SJCRH30 (cell line): ENCODE data around the gene SYNDIG1. TPM values are rescaled to one million over a fixed set of nuclear protein-coding genes. Genes with fewer than 3 reads are reported as not detected.

Experiments
- DNase-seq, 2 experiments: peaks; one replicate each; pipeline ENCODE4 v3.0.0-alpha.2; 2015 to 2020
- H3K27ac ChIP-seq: fragments of 250-450 bp; sonication (Bioruptor Pico); 2 replicates; pipeline ENCODE4 v1.5.1; 2020; ENCODE audit warnings: mild to moderate bottlenecking, moderate library complexity
- H3K27me3 ChIP-seq: fragments of 250-450 bp; sonication (Bioruptor Pico); 2 replicates; pipeline ENCODE4 v1.5.1; 2020; ENCODE audit warnings: mild to moderate bottlenecking, moderate library complexity
- H3K36me3 ChIP-seq: fragments of 250-450 bp; sonication (Bioruptor Pico); 2 replicates; pipeline ENCODE4 v1.5.1; 2020; ENCODE audit warnings: mild to moderate bottlenecking, moderate library complexity
- H3K4me1 ChIP-seq: fragments of 250-450 bp; sonication (Bioruptor Pico); 2 replicates; pipeline ENCODE4 v1.5.1; 2020; ENCODE audit warnings: mild to moderate bottlenecking, moderate library complexity
- H3K4me3 ChIP-seq: fragments of 250-450 bp; sonication (Bioruptor Pico); 2 replicates; pipeline ENCODE4 v1.5.1; 2020; ENCODE audit warnings: mild to moderate bottlenecking, moderate library complexity
- H3K9me3 ChIP-seq: fragments of 250-450 bp; sonication (Bioruptor Pico); replicated peaks from 2 replicates; pipeline ENCODE4 v1.5.1; 2020; ENCODE audit warnings: mild to moderate bottlenecking, moderate library complexity
- total RNA-seq: library from RNA; depleted of rRNA; stranded (reverse); fragments of >200 nt; shearing (Covaris generic); gene quantifications from 2 replicates; pipeline ENCODE4 v1.2.3, GENCODE V29; 2014

The SYNDIG1 gene
- total RNA-seq, 1 experiment from 2014 or later = not detected

DNA sequence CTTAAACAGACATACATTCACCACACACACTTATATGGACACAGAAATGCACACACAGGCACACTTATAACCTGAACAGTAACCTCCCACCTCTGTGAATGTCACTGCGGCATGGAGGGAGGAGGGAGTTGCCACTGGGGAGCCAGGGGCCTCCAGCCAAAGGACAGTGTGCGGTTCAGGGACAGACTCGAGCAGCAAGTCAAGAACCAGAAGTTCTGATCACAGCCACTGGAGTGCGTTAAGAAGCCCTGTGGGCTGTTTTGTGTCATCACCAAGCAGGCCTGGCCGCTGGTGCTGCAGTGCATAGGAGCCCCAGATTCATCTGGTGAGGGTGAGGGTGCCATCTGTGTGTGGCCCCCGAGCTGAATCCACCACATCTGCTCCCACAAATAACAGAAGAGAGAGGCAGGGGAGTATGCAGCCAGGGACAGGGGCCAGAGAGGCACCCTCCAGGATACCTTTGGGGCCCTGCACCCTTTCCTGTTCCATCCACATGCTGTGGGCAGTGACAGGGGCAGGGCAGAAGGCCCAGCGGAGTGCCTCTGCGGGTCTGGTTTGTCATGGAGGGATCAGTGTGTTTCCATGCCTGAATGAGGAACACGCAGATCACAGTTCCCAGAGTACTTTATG, 20.3 kb downstream of the SYNDIG1 start:
- Histone ChIP-seq H3K4me1 (no peaks in the 10 kb centered on the region), H3K36me3 (no peaks in the 10 kb centered on the region), H3K27ac (no peak overlapping the region), H3K9me3 (no peaks in the 10 kb centered on the region), H3K27me3 (no peaks in the 10 kb centered on the region), H3K4me3 (no peak overlapping the region)
- DNase-seq = no peak

DNA sequence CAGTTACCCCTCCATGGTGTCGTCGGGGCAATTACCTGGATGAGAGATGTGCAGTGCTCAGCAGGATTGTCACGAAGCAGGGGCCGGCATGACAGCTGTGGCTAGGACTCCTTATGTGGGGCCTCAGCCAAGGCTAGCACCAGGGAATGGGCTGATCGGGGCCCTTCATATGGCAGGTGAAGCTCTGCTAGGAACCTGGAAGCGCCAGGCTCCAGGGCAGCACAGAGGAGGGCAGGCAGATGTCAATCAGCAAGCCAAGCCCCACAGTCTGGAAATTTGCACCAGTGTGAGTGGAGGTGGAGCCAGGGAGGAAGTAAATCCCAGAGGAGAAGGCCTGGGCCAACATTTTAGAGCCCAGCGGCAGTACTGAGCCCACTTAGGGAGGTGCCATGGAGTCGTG, 21.2 kb downstream of the SYNDIG1 start:
- Histone ChIP-seq H3K4me1 (no peaks in the 10 kb centered on the region), H3K36me3 (no peaks in the 10 kb centered on the region)
- DNase-seq = no peak

DNA sequence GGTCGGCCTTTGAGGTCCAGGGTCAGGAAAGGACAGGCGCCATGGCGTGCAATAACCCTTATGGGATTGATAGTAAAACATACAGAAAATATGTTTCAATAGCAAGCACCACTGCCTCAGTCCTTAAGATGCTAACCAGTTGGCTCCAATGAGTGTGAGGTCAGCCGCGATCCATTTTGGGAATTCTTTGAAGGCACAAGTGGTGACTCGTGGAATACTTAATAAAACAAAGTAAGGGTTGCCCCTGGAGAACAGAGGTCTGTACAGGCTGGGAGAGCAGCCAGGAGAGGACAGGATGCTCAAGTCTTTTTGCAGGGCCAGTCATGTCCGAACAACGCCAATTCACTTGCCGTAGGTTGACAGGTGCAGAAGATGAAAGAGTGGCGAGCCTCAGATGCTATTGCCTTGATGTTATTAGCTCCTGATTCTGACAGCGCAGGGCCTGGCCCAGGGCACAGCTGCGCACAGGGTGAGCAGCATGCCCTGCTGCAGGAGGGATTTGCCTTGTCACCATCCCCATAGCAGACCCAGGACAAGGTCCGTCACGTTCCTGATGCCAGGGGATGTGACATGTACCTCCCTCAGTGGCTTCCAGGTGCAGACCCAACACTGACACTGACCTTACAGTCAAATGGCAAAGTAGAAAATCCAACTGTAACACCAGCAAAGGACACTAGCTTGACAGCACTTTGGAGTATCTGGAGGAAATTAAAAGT, 21.8 kb downstream of the SYNDIG1 start:
- Histone ChIP-seq H3K27ac (no peak overlapping the region), H3K4me3 (no peak overlapping the region), H3K4me1 (no peaks in the 10 kb centered on the region), H3K27me3 (no peaks in the 10 kb centered on the region), H3K36me3 (no peaks in the 10 kb centered on the region), H3K9me3 (no peaks in the 10 kb centered on the region)
- no peak for DNase-seq

More for the DNA sequence above, 21.2 kb downstream of the SYNDIG1 start:
- H3K9me3 ChIP-seq = no peaks in the 10 kb centered on the region
- H3K4me3 ChIP-seq = no peak overlapping the region
- no peak overlapping the region for H3K27ac ChIP-seq
- no peaks in the 10 kb centered on the region for H3K27me3 ChIP-seq

DNA sequence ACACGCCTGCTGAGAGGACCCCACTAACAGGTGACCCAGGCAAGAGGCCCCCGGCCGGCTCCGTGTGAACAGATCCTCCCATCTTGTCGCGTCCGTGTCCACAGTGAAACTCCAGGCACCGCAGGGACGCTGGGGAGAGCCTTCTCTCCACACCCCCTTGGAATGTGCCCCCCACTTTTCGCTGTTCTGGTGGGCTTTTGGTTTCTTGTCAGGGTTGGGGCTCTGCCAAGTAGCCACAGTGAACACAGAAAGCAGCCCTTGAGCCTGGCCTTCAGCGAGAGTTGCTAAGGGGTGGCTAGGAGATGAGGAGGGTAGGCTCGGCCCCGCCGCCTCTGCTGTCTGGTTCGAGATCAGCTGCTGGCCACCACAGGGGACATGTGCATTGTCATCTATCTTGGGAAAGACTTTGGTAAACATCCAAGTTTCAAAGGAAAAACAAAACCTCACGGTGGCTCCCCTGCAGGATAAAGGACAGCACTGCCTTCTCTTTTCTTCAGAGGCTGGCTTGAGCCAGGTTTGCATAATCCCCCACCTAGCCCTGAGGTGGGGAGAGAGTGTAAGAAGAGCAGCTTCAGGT, 22.7 kb downstream of the SYNDIG1 start:
- no peak for DNase-seq
- H3K27me3 ChIP-seq = no peaks in the 10 kb centered on the region

DNA sequence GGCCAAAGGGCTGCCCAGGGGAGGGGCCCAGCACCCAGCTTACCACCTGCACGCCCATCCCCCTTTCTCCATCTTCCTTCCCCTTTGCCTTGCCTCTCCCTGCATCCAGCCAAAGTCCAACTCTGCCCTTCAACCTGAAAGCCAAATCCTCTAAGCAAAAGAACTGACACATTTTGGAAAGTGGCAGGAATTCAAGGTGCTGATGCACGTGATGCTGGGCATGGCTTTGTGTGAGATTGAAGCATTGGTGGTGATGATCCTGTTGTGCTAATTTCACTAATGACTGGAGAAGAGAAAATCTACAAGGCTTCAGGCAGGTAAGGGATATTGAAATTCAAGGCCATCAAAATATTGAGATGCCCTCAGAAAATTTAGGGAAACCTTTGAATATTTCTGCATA, 23.3 kb downstream of the SYNDIG1 start:
- Histone ChIP-seq H3K9me3 (no peaks in the 10 kb centered on the region), H3K27me3 (no peaks in the 10 kb centered on the region), H3K36me3 (no peaks in the 10 kb centered on the region), H3K27ac (no peak overlapping the region), H3K4me1 (no peaks in the 10 kb centered on the region), H3K4me3 (no peak overlapping the region)
- DNase-seq = no peak

More for the DNA sequence above, 22.7 kb downstream of the SYNDIG1 start:
- Histone ChIP-seq H3K9me3 (no peaks in the 10 kb centered on the region), H3K36me3 (no peaks in the 10 kb centered on the region), H3K27ac (no peak overlapping the region), H3K4me3 (no peak overlapping the region), H3K4me1 (no peaks in the 10 kb centered on the region)

DNA sequence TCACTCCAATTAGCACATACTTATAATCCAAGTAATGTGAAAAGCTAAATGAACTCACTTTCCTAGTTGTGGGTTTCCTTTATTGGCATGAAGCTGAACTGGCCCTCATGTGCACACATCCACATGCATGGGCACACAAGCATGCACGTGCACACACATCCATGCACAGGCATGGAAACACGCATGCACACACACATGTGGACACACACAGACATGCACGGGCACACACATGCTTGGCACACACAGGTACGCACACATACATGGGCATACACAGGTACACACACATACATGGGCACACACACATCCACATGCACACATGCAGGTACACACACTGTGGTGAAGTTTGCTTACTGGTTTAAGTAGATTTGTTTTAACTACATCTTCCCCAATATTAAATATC, 23.8 kb downstream of the SYNDIG1 start:
- H3K4me1 ChIP-seq = no peaks in the 10 kb centered on the region
- no peaks in the 10 kb centered on the region for H3K9me3 ChIP-seq
- no peak overlapping the region for H3K4me3 ChIP-seq
- H3K36me3 ChIP-seq = no peaks in the 10 kb centered on the region
- DNase-seq = no peak
- no peak overlapping the region for H3K27ac ChIP-seq
- no peaks in the 10 kb centered on the region for H3K27me3 ChIP-seq

DNA sequence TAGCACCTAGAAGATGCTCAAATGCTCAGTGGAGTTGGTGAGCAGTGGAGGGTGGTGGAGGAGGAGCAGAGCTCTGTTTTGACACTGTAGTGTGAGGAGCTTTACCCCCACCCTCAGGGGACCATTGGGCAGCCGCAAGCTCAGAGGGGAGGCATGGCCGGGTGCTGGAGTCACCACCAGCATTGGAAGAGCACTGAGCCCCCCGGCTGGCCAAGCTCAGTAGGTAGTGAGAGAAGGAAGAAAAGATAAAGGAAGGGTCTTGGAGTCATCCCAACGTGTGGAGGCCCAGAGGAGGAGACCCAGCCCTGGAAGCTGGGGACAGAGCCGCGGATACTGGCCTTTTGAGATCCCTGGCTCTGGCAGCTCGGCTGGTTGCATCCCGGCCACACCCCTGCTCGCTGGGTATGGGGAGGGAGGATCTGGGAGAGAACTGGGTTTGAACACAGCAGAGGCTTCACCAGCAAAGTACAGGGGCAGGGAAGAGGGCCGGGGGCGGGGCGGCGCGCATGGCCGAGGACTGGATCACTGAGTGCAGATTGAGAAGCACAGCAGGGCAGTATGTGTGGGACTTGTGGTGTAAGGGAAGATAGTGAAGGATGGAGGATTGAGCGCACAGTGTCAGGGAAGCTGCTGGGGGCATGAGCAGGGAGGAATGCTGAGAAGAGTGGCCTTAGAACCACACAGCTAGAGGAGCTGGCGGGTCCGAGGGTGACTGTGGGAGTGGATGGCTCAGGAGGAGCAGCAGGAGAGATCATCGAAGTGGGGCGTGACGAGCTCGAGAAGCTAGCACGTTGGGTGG, 24.4 kb downstream of the SYNDIG1 start:
- H3K4me1 ChIP-seq = no peaks in the 10 kb centered on the region
- H3K27ac ChIP-seq = no peak overlapping the region
- DNase-seq = no peak
- no peak overlapping the region for H3K4me3 ChIP-seq
- H3K36me3 ChIP-seq = no peaks in the 10 kb centered on the region
- no peaks in the 10 kb centered on the region for H3K27me3 ChIP-seq
- H3K9me3 ChIP-seq = no peaks in the 10 kb centered on the region

DNA sequence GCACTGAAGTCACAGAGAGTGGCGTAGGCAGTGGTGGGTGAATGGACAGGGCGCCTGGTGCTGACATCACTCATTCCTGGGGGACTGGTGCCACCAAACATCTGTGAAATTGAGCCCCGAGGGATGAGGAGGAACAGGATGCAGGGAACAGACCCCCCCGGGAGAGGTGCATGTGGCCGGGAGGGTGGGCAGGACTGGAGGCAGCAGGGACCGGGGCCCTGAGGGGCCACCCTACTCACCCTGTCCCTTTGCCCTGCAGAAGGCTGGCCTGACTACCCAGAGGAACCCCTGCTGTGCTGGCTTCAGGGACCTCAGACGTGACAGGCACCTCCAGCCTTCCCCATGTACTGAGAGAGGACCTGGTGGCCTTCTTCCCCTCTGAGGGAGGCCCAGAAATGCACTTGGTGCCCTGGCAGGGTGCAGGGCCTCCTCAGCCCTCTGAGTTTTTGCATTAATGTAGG, 25.1 kb downstream of the SYNDIG1 start:
- Histone ChIP-seq H3K27ac (no peak overlapping the region), H3K36me3 (no peaks in the 10 kb centered on the region), H3K27me3 (no peaks in the 10 kb centered on the region), H3K4me1 (no peaks in the 10 kb centered on the region), H3K4me3 (no peak overlapping the region), H3K9me3 (no peaks in the 10 kb centered on the region)
- no peak for DNase-seq

DNA sequence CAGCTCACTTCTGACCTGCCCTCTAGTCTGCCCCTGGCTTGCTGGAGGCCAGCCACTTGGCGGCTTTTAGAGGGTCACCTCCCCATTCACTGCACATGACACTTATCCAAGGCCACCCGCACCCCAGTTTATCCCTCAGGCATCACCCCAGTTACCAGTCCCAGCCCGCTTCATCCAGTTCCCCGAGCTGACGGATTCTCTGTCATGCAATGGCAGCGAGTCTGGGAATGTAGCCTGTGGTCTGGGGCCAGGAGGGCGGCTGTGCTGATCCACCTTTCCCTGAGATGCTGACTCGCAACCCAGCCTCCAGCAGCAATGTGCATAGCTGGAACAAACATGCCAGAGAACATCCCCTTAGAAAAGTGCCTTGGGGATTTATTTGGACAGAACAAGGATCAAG, 25.8 kb downstream of the SYNDIG1 start:
- no peaks in the 10 kb centered on the region for H3K9me3 ChIP-seq
- DNase-seq = no peak
- H3K36me3 ChIP-seq = no peaks in the 10 kb centered on the region
- no peak overlapping the region for H3K4me3 ChIP-seq
- H3K4me1 ChIP-seq = no peaks in the 10 kb centered on the region
- H3K27me3 ChIP-seq = no peaks in the 10 kb centered on the region
- H3K27ac ChIP-seq = no peak overlapping the region

DNA sequence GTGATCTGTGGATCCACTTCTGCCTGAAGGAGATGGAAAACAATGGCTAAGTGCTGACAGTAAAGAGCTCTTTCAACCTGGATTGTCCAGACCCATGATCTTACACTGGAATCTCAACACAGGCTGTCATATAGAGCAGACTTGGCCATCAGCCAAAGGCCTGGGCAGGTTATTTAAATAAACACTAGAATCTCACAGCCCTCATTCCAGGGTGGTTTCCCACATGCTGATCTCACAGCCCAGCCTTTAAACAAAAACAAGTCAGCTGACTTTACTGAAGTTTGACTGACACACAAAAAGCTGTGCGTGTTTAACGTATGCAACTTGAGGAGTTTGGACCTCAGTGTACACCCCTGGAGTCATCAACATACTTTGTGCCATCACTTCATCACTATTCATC, 28.4 kb downstream of the SYNDIG1 start:
- no peaks in the 10 kb centered on the region for H3K36me3 ChIP-seq
- H3K4me1 ChIP-seq = no peaks in the 10 kb centered on the region
- no peak overlapping the region for H3K27ac ChIP-seq
- no peaks in the 10 kb centered on the region for H3K9me3 ChIP-seq
- peak; percentile 37 to 68 for DNase-seq
- H3K27me3 ChIP-seq = no peaks in the 10 kb centered on the region
- no peak overlapping the region for H3K4me3 ChIP-seq

DNA sequence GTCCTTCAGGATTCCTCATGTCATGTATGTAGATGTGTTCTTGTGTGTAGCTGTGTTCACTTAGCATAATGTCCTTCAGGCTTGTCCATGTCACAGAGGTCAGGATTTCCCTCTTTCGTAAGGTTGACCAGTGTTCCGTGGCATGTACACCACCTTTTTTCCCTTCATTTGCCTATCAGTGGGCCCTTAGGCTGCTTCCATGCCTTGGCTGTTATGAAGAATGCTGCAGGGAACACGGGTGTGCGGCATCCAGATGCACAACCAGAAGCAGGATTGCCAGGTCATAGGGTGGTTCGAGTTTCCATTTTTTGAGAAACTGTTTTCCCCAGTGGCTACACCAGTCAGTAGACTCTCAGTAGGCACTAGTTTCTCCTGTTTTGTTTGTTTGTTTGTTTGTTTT, 29.2 kb downstream of the SYNDIG1 start:
- Histone ChIP-seq H3K4me3 (no peak overlapping the region), H3K9me3 (no peaks in the 10 kb centered on the region), H3K27ac (no peak overlapping the region), H3K36me3 (no peaks in the 10 kb centered on the region), H3K4me1 (no peaks in the 10 kb centered on the region), H3K27me3 (no peaks in the 10 kb centered on the region)
- no peak for DNase-seq

DNA sequence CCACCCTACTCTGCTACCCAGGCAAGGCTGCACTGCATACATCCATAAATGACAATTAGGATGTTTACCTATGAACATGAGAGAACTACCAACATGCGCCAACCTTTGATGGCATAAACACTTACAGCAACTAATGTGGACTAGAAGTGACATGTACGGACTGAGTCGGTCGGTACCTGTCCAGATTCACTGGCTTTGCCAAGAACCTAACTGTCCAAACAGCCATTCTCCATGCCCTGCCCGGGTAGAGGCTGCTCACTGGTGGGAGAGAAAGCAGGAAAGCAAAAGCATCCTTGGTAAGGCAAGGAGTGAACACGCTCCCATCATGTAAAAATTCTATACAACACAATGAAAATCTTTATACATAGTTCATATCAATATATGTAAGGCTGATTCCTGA, 30.0 kb downstream of the SYNDIG1 start:
- Histone ChIP-seq H3K9me3 (no peaks in the 10 kb centered on the region), H3K27ac (no peak overlapping the region), H3K36me3 (no peaks in the 10 kb centered on the region), H3K4me1 (no peaks in the 10 kb centered on the region), H3K27me3 (no peaks in the 10 kb centered on the region), H3K4me3 (no peak overlapping the region)
- DNase-seq = no peak

DNA sequence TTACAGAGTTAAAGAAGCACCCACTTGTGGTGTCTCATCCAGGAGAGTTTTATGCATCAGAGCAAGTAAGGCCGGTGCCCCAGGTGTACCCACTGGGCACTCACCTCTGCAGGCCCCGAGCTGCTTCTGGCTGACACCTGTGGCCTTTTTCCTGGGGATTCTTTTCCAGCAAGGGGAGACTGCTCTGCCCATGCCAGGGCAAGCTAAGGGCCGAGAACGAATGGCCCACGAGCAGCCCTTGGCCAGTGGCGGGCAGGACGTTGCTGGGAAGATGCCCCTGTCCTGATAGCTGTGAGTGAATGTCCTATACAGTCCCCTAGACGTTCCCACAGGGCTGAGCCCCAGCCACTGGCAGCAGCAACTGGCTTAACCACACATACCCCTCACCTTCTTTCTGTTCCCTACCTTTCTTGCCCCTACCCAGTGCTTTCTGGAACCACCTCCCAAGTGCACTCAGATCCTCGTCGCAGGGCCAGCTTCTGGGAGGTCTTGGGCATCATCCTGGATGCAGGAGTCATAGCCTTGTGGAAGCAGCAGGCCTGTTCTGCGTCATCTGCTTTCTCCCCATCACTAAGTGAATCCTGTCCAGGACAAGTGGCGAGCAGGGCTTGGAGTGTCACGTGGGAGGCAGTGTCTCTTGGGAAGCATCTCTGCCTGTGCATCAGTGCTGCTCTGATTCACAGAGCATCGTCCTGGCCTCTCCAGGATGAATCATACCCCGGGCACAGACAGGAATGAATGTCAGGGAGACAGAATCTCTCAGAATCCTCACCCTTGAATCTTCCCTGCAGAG, 32.5 kb downstream of the SYNDIG1 start:
- Histone ChIP-seq H3K27me3 (no peaks in the 10 kb centered on the region), H3K36me3 (no peaks in the 10 kb centered on the region), H3K4me1 (no peaks in the 10 kb centered on the region), H3K4me3 (no peak overlapping the region), H3K27ac (no peak overlapping the region), H3K9me3 (no peaks in the 10 kb centered on the region)
- DNase-seq = peak; percentile 20 to 27

DNA sequence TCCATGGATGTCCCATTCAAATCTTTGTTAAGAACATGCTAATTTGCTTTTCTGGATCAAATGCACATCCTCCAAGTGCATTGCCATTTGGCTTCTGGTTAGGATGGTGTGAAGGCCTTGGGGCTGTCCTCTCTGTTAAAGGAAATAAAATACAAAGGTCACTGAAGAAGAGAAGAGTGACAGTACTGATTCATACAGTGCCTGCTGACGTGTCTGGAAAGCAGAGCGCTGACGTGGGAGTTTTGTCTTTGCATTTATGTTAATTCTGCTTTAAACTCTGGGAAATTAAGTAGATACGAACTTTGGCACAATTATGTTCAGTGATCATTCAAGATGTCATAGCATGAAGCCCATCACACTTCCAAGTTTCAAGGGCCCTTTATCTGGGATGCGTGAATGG, 33.2 kb downstream of the SYNDIG1 start:
- H3K9me3 ChIP-seq = no peaks in the 10 kb centered on the region
- DNase-seq = no peak
- no peak overlapping the region for H3K27ac ChIP-seq
- H3K36me3 ChIP-seq = no peaks in the 10 kb centered on the region
- H3K4me3 ChIP-seq = no peak overlapping the region
- H3K4me1 ChIP-seq = no peaks in the 10 kb centered on the region
- no peaks in the 10 kb centered on the region for H3K27me3 ChIP-seq
